CD14-positive monocyte (primary cell): ENCODE measurements around the gene SCYGR2. TPM values are rescaled to one million over a fixed set of nuclear protein-coding genes. Genes with fewer than 3 reads are reported as not detected.

Source experiments
- DNase-seq, 3 donors: peaks; one replicate each; pipeline ENCODE4 v3.0.0-alpha.2; 2011 to 2022
- H2AFZ ChIP-seq: 2 replicates; pipeline ENCODE4 v1.6.0; 2012; ENCODE audit warnings: mild to moderate bottlenecking, low read depth, low read length, inconsistent platforms; ENCODE audit not compliant: insufficient read depth, poor library complexity, severe bottlenecking
- H3K27ac ChIP-seq, 2 donors: 1 replicate in 1 of 2; 2 replicates in 1 of 2; pipeline ENCODE4 v1.5.1; 2012 to 2013; ENCODE audit warnings: low read length in 2 of 2, control low read depth in 1 of 2, inconsistent platforms in 1 of 2, low read depth in 1 of 2, mild to moderate bottlenecking in 1 of 2
- H3K27me3 ChIP-seq, 2 donors: one replicate each; pipeline versions ENCODE4 v1.6.0 to v1.6.1; 2011 to 2013; ENCODE audit warnings: low read length in 2 of 2; ENCODE audit not compliant: control insufficient read depth in 2 of 2, insufficient read depth in 2 of 2
- H3K36me3 ChIP-seq, 2 donors: replicated peaks in 1 of 2; 1 replicate in 1 of 2; 2 replicates in 1 of 2; pipeline versions ENCODE4 v1.5.1 to v1.6.1; 2012 to 2013; ENCODE audit warnings: low read length in 2 of 2, control low read depth in 1 of 2, inconsistent platforms in 1 of 2, mild to moderate bottlenecking in 1 of 2; ENCODE audit not compliant: insufficient read depth in 2 of 2, control insufficient read depth in 1 of 2
- H3K4me1 ChIP-seq, 2 donors: 1 replicate in 1 of 2; 2 replicates in 1 of 2; pipeline versions ENCODE4 v1.5.1 to v1.6.1; 2012 to 2013; ENCODE audit warnings: low read length in 2 of 2, control low read depth in 1 of 2, inconsistent platforms in 1 of 2, mild to moderate bottlenecking in 1 of 2, moderate library complexity in 1 of 2; ENCODE audit not compliant: insufficient read depth in 2 of 2, control insufficient read depth in 1 of 2
- H3K4me2 ChIP-seq: replicated peaks from 2 replicates; pipeline ENCODE3; 2012; ENCODE audit warnings: low read length, moderate library complexity, mild to moderate bottlenecking; ENCODE audit not compliant: poor library complexity, severe bottlenecking; ENCODE audit errors: extremely low read depth
- H3K4me3 ChIP-seq, 3 experiments: fragments of 200-600 bp in 1 of 3; sonication (generic) in 1 of 3; replicated peaks in 1 of 3; 1 replicate in 2 of 3; 2 replicates in 1 of 3; pipeline ENCODE4 v1.5.1; 2011 to 2013; ENCODE audit warnings: low read length in 3 of 3, mild to moderate bottlenecking in 3 of 3, control low read depth in 2 of 3, low read depth in 2 of 3, inconsistent platforms in 1 of 3, moderate library complexity in 1 of 3
- H3K79me2 ChIP-seq: 2 replicates; pipeline ENCODE4 v1.6.0; 2012; ENCODE audit warnings: mild to moderate bottlenecking, control low read depth, inconsistent platforms, low read length, moderate library complexity; ENCODE audit not compliant: insufficient read depth
- H3K9ac ChIP-seq: 2 replicates; pipeline ENCODE4 v1.6.0; 2017; ENCODE audit warnings: low read length, mild to moderate bottlenecking; ENCODE audit not compliant: insufficient read depth, poor library complexity, severe bottlenecking
- H3K9me3 ChIP-seq, 2 donors: replicated peaks in 1 of 2; 1 replicate in 1 of 2; 2 replicates in 1 of 2; pipeline versions ENCODE4 v1.5.1 to v1.6.1; 2012 to 2013; ENCODE audit warnings: low read length in 2 of 2, control low read depth in 1 of 2; ENCODE audit not compliant: control insufficient read depth in 1 of 2, insufficient read depth in 1 of 2
- H4K20me1 ChIP-seq: 2 replicates; pipeline ENCODE4 v1.6.0; 2012; ENCODE audit warnings: mild to moderate bottlenecking, low read length, control low read depth, moderate library complexity; ENCODE audit not compliant: insufficient read depth
- H3K27ac Mint-ChIP-seq, 7 donors: one replicate each; pipeline ENCODE4 v1.8.0; 2020; ENCODE audit warnings: mild to moderate bottlenecking in 7 of 7, mixed read lengths in 7 of 7, moderate library complexity in 6 of 7, inconsistent platforms in 2 of 7
- H3K27me3 Mint-ChIP-seq, 3 donors: one replicate each; pipeline ENCODE4 v1.8.0; 2021 to 2022; ENCODE audit warnings: low read depth in 3 of 3, mild to moderate bottlenecking in 3 of 3, mixed read lengths in 3 of 3, moderate library complexity in 3 of 3, inconsistent platforms in 1 of 3
- H3K36me3 Mint-ChIP-seq, 2 donors: one replicate each; pipeline ENCODE4 v1.8.0; 2020; ENCODE audit warnings: mixed read lengths in 2 of 2, inconsistent platforms in 1 of 2, mild to moderate bottlenecking in 1 of 2
- H3K4me1 Mint-ChIP-seq: one replicate; pipeline ENCODE4 v1.8.0; 2020; ENCODE audit warnings: mild to moderate bottlenecking, mixed read lengths
- H3K4me3 Mint-ChIP-seq, 2 donors: one replicate each; pipeline ENCODE4 v1.8.0; 2020; ENCODE audit warnings: mild to moderate bottlenecking in 2 of 2, mixed read lengths in 2 of 2, moderate library complexity in 1 of 2
- H3K9me3 Mint-ChIP-seq, 7 donors: one replicate each; pipeline ENCODE4 v1.8.0; 2020 to 2022; ENCODE audit warnings: mixed read lengths in 7 of 7, mild to moderate bottlenecking in 6 of 7, moderate library complexity in 6 of 7, inconsistent platforms in 2 of 7
- CTCF ChIP-seq: fragments of 200-600 bp; IDR thresholded peaks from one replicate; pipeline ENCODE4 v1.8.0; 2022; ENCODE audit warnings: antibody characterized with exemption, mild to moderate bottlenecking
- WGBS: methylation state at CpG from one replicate; pipeline ENCODE4 v1.1.5; 2013; ENCODE audit warnings: missing lambda C conversion rate; ENCODE audit not compliant: insufficient coverage; 5-methylcytosine and 5-hydroxymethylcytosine counted together
- intact Hi-C, 2 donors: fragments of 100-400 bp; cut with micrococcal nuclease; formaldehyde crosslinking; loops; one replicate each; pipeline versions ENCODE4 v1.15.0 to v1.15.1; 2023
- polyA plus RNA-seq, 3 donors: library from polyadenylated mRNA; depleted of rRNA in 1 of 3; unstranded in 2 of 3; stranded (reverse) in 1 of 3; fragments of 300-500 nt in 2 of 3; fragments of >200 nt in 1 of 3; fragmentation: Illumina TruSeq in 2 of 3; gene quantifications; 1 replicate in 2 of 3; 2 replicates in 1 of 3; pipeline ENCODE4 v1.2.3, GENCODE V29; 2012 to 2021

SCYGR2 gene
- polyA plus RNA-seq, 3 donors = not detected

- Mint-ChIP-seq H3K9me3 (peaks cover 0 to 2% (median 0%) of the 10 kb centered on the region in 7 donors), H3K36me3 (no peaks in the 10 kb centered on the region), H3K4me3 (no peak overlapping the region), H3K4me1 (peaks cover 17% of the 10 kb centered on the region), H3K27ac (peak overlapping the region in 2 of 7 donors; percentile 17 to 75), H3K27me3 (peaks cover 21 to 43% (median 29%) of the 10 kb centered on the region in 3 donors)
- Histone ChIP-seq H4K20me1 (no peaks in the 10 kb centered on the region), H3K27ac (no peak overlapping the region), H2AFZ (no peak overlapping the region), H3K4me2 (no peak overlapping the region), H3K9me3 (no peaks in the 10 kb centered on the region), H3K4me1 (peaks cover 14% of the 10 kb centered on the region in 2 donors), H3K4me3 (no peak overlapping the region), H3K9ac (no peak overlapping the region), H3K27me3 (peaks cover 24 to 26% of the 10 kb centered on the region in 2 donors), H3K79me2 (no peaks in the 10 kb centered on the region), H3K36me3 (no peaks in the 10 kb centered on the region)
- 86% methylated on average over 7 of the region's 11 CpGs for WGBS
- no peak for DNase-seq
- intact Hi-C loops = no loop called here
- no peak for TF ChIP-seq CTCF
These were observed 14.0 kb downstream of the SCYGR2 start for GRCh38 chr2:227612546-227613271.

GRCh38 chr2:227613272-227613660, 14.6 kb downstream of the SCYGR2 start:
- H3K36me3 ChIP-seq = no peaks in the 10 kb centered on the region
- H3K4me1 ChIP-seq = peaks cover 8% of the 10 kb centered on the region in 2 donors
- peaks cover 0 to 2% (median 0%) of the 10 kb centered on the region in 7 donors for H3K9me3 Mint-ChIP-seq
- H3K9ac ChIP-seq = no peak overlapping the region
- H3K27ac ChIP-seq = no peak overlapping the region
- intact Hi-C loops = no loop called here
- H2AFZ ChIP-seq = no peak overlapping the region
- 68% methylated on average over 3 of the region's 4 CpGs for WGBS
- DNase-seq = no peak
- H3K27ac Mint-ChIP-seq = no peak overlapping the region
- TF ChIP-seq CTCF = no peak
- H3K4me2 ChIP-seq = no peak overlapping the region
- no peak overlapping the region for H3K4me3 ChIP-seq
- no peaks in the 10 kb centered on the region for H3K36me3 Mint-ChIP-seq
- H3K9me3 ChIP-seq = no peaks in the 10 kb centered on the region
- peaks cover 12% of the 10 kb centered on the region for H3K4me1 Mint-ChIP-seq
- H3K4me3 Mint-ChIP-seq = no peak overlapping the region
- peaks cover 21 to 44% (median 29%) of the 10 kb centered on the region in 3 donors for H3K27me3 Mint-ChIP-seq
- no peaks in the 10 kb centered on the region for H3K79me2 ChIP-seq
- H4K20me1 ChIP-seq = no peaks in the 10 kb centered on the region
- peaks cover 24 to 26% of the 10 kb centered on the region in 2 donors for H3K27me3 ChIP-seq
